Erythroblast (primary cell): ENCODE results near the gene DSCAML1.

Experiments used
- DNase-seq, 2 experiments: peaks; one replicate each; lab custom pipeline; 2025; lab: John Stamatoyannopoulos, UW
- GATA1 ChIP-seq: IDR thresholded peaks from 2 replicates; pipeline ENCODE4 v1.6.1; 2011; ENCODE audit warnings: low read depth, mild to moderate bottlenecking, control low read depth, low read length, moderate library complexity
- POLR2A ChIP-seq: IDR thresholded peaks from 2 replicates; pipeline ENCODE4 v1.6.1; 2011; ENCODE audit warnings: mild to moderate bottlenecking, low read length

The DSCAML1 gene

GRCh38 chr11:117391181-117391580 lies 405.8 kb downstream of the DSCAML1 start:
- no peak for TF ChIP-seq POLR2A
- TF ChIP-seq GATA1, result no peak
- DNase-seq, result no peak

DNA sequence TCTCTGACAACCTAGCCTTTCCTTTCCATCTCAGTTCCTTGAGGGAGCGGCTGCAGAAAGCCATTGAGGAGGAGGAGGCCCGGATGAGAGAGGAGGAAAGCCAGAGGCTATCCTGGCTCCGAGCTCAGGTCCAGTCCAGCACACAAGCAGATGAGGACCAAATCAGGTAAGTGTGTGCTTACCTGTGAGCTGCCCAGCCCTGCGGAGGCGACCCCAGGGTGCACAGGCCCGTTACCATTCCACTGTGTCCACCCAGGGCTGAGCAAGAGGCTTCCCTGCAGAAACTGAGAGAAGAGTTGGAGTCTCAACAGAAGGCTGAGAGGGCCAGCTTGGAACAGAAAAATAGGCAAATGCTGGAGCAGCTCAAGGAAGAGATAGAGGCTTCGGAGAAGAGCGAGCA lies 406.3 kb downstream of the DSCAML1 start:
- TF ChIP-seq POLR2A, result no peak
- no peak for TF ChIP-seq GATA1
- no peak for DNase-seq

DNA sequence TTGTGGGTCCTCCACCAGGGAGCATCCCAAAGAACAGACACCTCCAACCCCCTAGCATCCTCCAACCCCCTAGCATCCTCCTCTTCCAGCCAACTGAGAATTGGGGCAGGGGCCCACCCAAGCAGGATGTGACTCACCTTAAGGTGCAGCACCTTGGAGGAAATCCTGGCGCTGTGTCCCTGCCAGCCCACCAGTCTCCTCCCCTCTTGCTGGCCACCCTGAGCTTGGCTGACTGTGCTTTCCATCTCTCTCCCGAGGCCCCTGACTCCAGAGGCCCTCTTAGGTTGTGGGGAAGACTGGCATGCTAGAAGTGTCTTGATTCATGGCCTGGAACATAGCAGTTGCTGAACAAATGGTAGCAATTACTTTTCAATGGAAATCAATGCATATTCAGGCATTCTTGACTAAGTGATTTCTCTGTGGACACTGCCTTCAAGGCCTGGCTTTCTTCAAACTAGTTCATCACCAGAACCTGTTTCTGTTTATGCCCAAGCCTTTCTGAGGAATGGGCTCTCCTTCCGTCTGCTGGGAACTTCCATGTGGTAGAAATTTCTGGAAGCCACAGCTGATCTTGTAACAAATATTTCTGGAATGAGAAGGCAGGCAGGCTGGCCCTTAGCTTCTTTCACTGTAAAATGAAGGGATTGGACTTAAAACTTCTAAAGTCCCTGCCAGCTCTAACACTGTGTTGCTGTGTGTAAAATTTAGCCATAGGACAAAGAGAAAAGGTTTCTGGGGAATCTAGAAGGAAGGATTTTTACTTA lies 408.8 kb downstream of the DSCAML1 start:
- no peak for TF ChIP-seq GATA1
- TF ChIP-seq POLR2A, result no peak
- no peak for DNase-seq

- no peak for DNase-seq
- TF ChIP-seq POLR2A, result no peak
- TF ChIP-seq GATA1, result no peak
Measured at GRCh38 chr11:117385906-117386305, 411.1 kb downstream of the DSCAML1 start.

- no peak for TF ChIP-seq GATA1
- TF ChIP-seq POLR2A, result no peak
- DNase-seq, result no peak
Measured at GRCh38 chr11:117385471-117385870, 411.5 kb downstream of the DSCAML1 start.

DNA sequence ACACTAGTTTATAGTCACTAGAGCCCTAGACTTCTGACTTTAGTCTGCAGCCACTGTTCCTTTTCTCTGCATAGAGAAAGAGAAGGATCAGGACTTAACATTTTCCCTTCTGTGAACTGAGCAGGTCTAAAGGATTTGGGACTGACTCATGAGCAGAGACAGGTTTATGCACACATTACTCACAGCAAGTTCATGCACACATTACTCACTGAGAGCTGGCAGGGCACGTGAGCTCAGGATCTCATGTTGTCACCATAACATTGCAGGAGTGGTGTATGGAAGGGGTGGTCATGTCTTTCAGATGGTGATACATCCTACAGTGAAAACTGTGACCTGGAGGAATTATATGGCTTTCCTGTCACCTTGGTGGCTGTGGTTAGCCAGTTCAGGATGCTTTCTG lies 413.0 kb downstream of the DSCAML1 start:
- TF ChIP-seq GATA1 (no peak), POLR2A (no peak)

GRCh38 chr11:117382746-117383145 lies 414.3 kb downstream of the DSCAML1 start:
- DNase-seq, result no peak
- TF ChIP-seq GATA1, result no peak
- TF ChIP-seq POLR2A, result no peak

More for the DNA sequence above, 413.0 kb downstream of the DSCAML1 start:
- DNase-seq, result no peak

DNA sequence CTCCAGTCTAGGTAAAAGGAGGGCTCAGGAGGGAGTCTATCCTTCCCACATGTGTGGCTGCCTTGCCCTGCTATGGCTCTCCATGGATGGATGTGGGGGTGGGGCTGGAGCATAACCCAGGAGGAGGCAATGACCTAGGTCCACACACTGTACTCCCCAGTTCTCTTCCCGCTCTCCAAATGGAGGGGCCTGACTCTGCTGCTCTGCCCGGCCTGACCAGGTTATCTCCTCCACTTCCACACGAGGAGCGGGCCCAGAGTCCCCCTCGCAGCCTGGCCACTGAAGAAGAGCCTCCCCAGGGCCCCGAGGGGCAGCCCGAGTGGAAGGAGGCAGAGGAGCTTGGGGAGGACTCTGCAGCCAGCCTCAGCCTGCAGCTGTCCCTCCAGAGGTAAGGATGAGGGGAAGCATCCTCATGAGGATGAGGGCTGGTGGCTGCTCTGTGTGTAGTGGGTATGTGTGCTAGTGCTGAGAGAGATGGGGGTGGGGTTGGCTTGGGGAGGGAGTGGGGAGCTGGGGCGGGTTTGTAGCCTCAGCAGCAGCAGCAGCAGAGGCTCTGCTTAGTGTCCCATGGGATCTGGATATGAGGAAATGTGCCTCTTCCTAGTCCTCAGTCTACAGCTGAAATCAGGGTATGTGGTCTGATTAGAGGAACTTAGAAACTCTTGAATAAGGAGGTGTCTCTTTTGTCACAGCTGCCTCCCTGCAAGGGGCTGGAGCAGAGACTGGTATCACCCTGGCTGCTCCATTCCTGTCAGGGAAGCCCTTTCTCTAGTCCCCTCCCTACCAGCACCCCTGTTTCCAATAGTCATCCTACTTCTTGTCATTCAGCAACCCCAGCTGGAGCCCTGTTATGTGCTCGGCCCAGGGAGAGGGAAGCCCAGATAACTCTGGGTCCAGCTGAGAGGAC lies 415.3 kb downstream of the DSCAML1 start:
- no peak for DNase-seq
- no peak for TF ChIP-seq POLR2A

DNA sequence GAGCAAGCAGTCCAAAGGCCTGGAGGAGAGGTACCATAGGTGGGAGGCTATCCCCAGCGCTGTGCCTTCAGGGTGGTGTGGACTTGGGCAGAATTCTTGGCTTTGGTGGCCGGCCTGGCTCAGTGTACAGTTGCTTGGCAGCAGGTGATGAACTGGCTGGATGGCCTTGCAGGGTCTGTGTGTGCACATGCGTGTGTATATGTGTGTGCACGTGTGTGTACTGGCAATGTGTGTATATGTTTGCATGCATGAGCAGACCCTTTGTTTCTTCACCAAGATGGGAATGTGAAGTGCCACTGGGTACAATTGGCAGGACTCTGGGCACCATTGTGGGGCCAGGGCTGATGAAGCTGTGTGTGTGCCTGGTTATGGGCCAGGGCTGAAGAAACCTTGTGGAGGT lies 416.3 kb downstream of the DSCAML1 start:
- no peak for DNase-seq
- TF ChIP-seq GATA1, result no peak
- TF ChIP-seq POLR2A, result no peak

GRCh38 chr11:117378976-117379865 lies 417.8 kb downstream of the DSCAML1 start:
- no peak for TF ChIP-seq GATA1
- no peak for TF ChIP-seq POLR2A
- no peak for DNase-seq
